Right kidney (tissue), 1 donor: ENCODE measurements around the gene HLF.

Experiments
- DNase-seq: peaks from one replicate; pipeline ENCODE4 v3.0.0-alpha.2; 2016

HLF gene

DNA sequence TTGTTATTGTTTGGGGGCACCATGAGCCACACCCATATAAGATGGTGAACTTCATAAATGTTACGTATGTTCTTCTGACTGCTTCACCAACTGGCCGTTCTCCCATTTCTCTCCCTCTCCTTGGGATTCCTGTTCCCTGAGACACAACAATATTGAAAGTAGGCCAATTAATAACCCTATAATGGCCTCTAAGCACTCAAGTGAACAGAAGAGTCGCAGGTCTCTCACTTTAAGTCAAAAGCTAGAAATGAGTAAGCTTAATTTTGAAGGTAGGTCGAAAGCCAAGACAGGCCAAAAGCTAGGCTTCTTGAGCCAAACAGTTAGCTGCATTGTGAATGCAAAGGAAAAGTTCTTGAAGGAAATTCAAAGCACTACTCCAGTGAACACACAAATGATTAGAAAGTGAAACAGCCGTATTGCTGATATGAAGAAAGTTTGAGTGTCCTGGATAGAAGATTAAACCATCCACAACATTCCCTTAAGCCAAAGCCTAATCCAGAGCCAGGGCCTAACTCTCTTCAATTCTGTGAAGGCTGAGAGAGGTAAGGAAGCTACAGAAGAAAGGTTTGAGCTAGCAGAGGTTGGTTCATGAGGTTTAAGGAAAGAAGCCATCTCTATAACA is 25.8 kb downstream of the HLF start:
- DNase-seq, result no peak

GRCh38 chr17:55291114-55291507 is 26.4 kb downstream of the HLF start:
- no peak for DNase-seq

DNA sequence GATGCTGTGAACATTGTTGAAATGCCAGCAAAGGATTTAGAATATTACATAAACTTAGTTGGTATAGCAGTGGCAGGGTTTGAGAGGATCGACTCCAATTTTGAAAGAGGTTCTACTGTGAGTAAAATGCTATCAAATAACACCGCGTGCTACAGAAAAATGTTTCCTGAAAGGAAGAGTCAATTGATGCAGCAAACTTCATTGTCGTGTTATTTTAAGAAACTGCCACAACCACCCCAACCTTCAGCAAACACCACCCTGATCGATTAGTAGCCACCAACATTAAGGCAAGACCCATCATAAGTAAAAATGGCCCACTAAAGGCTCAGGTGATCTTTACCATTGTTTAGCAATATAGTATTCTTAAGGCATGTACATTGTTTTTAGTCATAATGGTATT is 27.3 kb downstream of the HLF start:
- no peak for DNase-seq

DNA sequence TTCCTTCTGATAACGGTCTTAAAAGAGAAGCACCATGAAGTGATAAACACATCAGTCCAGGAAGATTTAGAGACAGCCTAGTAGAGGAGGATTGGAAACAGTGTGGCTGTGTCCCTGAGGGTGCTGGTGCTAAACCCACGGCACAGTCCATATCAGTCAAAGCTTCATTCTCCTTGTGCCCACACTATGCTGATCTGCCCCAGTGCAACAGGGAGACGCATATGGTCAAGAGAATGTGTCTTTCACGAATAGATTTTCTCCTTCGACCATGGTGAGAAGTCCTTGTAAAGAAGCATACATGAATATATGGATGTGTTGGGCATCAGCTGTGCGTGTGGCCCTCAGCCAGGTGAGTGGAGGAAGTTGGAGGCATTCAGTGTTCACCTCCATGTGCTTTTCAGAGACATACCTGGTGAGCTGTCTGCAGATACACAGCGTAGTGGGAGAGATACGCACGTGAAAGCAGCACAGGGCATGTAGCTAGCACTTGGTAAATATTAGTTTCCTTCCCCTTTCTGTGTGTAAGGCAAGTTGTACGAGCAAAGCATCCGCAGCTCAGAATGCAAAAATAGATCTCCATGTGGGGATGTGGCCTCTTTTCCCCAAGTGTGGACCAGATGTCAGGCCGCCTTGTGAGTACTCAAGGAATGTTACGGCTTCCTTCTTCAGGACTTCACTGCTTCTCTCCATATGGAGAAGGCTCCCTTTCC is 29.4 kb downstream of the HLF start:
- DNase-seq, result no peak

DNA sequence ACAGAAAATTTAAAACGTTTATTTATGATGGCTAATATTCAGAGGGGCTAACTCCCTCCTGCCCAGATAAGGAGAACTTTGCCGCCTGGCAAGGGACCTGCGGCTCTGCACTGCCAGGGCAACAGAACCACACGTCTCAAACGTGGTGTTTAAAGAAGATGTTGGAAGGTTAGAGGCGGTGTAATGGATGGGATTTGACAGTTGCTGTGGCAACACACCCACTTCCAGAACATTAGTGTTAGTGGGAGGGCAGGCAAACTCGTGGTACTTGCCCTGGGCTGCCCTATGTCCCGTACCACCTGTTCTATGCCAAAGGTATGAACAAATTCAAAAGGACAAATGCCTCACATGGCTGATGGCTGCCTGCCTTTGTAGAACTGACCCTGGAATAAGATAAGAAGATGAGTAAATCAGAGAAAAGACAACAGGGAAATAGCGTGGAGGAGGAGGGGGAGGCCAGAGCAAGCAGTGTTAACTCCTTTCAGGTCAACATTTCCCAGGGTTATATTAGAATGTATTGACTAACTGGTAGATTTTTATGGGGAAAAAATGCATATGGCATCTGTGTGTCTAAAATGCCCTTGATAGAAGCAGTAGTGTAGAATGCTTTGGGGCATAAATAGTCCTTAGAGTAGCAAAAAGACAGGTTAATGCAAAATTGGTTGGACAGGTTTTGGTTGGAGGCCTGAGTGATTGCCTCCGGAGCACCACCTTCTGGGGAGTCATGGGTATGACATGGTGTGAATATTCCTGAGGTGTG is 30.8 kb downstream of the HLF start:
- peak; percentile 37 for DNase-seq

DNA sequence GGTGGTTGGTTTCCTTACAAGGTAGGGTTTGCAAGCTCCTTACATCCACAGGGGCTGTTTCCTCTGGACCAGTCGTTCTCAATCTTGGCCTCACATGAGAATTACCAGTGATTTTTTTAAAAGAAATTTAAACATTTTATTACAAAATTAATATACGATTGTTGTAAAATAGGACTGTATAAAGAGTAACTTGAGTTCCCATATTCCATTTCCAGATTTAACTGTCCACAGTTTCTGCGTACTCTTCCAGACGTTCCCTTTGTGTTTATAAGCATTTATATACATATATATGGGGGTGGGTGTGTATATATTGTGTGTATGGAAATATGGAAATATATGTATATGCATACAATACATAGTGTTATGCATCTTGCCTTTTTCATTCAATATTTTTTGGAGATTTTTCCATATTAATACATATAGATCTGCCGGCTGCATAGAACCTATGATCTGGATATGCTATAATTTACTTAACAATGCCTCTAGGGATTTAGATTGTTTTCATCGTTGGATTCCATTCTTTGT is 31.5 kb downstream of the HLF start:
- no peak for DNase-seq

DNA sequence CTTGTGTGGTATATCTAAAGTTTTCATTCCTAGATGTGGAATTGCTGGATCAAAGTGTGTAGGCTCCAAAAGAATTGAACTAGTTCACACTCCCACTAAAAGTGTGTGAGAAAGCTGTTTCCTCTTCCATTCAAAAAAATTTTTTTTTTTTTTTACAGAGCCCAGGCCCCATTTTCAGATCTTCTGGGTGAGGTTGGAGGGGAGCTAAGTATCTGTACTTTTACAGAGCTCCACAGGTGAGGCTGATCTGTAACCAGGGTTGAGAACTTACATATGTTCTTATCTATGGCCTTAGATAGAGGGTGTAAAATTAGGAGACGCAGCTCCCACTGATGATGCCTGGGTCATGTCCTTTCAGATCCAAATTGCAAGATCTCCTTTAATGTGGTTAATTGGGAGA is 31.9 kb downstream of the HLF start:
- no peak for DNase-seq

DNA sequence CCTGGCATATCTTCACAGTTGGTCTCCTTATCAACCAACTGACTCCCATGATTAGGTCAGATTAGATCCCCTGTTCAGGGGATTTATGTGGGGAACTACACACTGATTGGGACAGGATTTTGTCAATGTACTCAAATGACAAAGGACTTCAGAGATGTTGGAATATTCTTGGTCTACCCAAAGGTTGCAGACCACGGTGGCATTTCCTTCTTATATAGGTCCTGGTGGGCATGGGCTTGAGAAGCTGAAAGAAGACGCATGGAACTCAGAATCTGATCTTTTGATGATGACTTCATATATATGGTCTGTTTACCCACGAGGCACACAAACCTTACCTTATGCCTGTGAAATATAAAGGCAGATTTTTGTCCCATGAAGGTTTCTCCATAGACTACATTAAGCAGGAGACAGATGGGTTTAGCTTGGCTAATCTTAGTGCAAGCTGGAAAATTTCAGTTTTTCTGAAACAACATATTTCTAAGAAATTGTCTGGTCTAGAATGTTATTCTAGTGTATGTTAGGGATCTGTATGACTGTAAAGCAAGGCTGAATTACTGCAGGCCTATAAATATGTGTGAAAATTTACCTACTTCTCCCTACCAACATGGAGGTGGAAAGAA is 33.5 kb downstream of the HLF start:
- DNase-seq, result no peak

- no peak for DNase-seq
Measured at GRCh38 chr17:55299162-55299838, 34.5 kb downstream of the HLF start.

- no peak for DNase-seq
Measured at GRCh38 chr17:55299890-55300289, 35.1 kb downstream of the HLF start.

GRCh38 chr17:55300479-55301290 is 35.9 kb downstream of the HLF start:
- no peak for DNase-seq

- no peak for DNase-seq
Measured at GRCh38 chr17:55301521-55302406, 37.0 kb downstream of the HLF start.

GRCh38 chr17:55302407-55302787 is 37.6 kb downstream of the HLF start:
- DNase-seq, result no peak

DNA sequence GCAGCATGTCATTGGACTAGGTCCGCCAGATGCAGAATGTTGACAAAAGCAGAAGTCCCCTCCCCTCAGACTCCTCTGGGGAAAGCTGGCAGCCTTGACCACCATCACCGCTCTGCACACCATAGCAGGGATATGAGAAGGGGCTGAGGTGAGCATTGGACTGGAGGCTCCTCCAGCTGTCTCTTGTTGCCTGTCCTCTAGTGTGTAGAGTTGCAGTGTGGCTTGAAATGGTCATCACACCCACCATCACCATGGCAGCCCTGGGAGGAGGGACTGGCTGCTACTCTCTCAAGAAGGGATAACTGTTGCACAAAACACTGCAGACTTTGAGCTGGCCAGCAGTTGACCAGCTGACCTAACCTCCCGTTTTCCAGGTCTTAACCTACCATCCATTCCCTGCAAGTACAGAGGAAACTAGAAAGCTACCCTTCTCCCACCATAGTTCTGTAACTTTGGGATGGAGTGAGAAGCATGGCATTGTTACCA is 38.3 kb downstream of the HLF start:
- no peak for DNase-seq

- DNase-seq, result no peak
Measured at GRCh38 chr17:55303701-55304145, 39.0 kb downstream of the HLF start.

- DNase-seq, result no peak
Measured at GRCh38 chr17:55304171-55304859, 39.6 kb downstream of the HLF start.

- no peak for DNase-seq
Measured at GRCh38 chr17:55305321-55306087, 40.7 kb downstream of the HLF start.

- no peak for DNase-seq
Measured at GRCh38 chr17:55307879-55308278, 43.1 kb downstream of the HLF start.
